ENCODE data around the gene TNFRSF4.
"Not testable (repeated sequence)": the region's sequence is repeated elsewhere in the genome, so short reads cannot be mapped to it uniquely, and the experiment has no call there.

The TNFRSF4 gene

DNA sequence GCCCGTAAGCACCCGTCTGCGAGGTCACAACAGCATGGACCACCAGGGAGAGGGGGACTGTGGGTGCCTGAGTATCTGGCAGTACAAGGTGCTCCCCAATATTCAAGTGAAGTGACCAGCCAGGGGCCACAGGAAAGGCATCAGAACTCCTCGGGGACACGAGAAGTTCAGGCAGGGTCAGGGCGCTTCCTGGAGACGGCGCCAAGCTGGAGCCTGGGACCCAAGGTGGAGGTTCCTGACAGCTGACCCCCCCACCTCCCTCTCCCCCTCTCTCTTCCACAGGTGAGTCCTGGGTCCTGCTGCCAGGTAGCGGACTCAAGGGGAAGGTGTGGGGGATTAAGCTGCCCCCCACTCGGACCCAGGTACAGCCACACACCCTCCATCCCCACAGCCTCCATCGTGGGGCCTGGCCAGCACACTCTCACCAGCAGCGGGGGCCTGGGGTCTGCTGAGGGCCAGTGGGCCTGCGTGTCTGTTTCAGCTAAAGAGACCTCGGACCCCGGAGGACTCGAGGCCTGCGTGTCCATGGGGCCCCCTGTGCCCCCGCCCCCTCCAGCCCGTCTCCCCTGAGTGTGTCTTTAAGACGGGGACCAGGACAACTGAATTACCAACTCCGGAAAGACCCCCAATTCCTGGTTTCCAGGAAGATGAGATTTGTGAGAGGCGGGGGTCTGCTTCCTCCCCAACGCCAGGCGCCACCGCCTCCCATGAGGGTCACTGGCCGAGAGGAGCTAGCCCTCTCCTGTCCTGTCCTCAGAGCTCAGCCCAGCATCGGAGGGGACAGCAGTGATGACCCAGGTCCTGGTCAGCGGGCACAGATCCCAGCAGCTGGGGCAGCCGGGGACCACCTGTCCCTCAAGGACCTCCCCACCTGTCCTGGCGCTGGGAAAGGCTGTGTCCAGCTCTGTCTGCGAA, 13.7 kb downstream of the TNFRSF4 start:
- DNase-seq = no peak

DNA sequence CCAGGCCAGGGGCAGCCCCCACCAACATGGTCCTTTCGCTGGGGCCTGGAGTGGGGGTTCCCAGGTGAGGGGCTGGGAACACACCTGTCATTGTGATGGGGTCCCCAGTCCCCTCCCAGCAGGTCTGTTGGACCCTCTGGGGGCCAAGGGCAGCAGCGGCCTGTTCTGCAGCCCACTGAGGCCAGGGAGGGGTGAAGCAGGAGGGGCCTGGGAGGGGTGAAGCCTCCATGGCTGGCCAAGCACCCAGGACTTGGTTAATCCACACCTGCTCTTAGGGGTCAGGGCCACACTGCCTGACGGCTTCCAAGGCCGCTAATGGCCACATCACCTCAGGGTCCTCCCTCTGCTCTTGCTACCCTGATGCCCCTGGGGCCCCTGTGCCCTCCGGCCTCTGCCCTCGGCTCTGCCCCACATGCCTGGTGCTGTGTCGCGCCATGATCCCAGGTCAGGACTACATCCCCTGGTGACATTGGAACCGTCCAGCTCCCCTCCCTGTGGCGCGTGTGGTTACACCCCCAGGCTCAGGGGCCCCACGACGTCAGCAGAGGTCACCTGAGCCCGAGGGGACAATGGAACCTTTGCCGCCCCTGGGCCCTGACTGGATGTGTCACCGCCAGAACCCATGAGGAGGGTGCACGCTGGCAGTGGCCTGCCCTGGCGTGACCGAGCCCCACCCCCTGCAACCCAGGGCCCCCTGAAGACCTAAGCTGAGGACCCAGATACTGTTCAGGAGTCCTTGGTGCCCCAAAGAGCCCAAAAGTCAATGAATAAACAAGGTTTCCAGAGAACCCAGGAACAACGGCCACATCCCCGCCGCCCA, 14.6 kb downstream of the TNFRSF4 start:
- no peak for DNase-seq

DNA sequence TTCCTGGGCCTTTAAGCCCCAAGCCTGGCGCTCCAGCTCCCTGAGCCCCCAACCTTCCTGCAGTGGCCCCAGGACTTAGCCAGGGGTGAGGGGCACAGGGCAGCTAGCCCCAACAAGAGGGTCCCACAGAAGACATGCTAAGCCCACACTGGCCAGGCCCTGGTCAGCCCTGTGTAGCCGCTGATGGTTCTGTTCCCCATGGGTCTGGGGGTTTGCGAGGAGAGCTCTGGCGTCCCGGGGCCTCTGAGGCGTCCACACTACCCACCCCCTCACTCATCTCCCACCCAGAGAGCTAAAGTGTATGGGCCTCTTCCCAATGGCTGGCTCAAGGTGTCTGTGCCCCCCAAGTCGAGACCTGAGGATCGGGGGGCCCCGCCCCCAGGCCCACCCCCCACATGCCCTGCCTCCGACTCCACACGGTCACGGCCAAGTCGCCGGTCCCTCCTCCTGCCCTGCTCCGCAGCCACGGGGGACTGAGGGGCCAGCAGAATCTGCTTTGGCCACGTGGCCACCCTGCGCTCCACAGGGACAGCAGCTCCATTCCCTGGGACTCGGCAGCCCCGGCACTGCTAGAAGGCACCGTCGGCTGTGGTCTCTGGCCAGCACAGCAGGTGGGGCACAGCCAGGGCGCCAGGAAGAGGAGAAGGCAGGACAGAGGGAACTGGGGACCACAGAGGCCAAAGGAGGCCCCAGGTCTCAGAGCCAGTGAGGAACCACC, 15.4 kb downstream of the TNFRSF4 start:
- no peak for DNase-seq

DNA sequence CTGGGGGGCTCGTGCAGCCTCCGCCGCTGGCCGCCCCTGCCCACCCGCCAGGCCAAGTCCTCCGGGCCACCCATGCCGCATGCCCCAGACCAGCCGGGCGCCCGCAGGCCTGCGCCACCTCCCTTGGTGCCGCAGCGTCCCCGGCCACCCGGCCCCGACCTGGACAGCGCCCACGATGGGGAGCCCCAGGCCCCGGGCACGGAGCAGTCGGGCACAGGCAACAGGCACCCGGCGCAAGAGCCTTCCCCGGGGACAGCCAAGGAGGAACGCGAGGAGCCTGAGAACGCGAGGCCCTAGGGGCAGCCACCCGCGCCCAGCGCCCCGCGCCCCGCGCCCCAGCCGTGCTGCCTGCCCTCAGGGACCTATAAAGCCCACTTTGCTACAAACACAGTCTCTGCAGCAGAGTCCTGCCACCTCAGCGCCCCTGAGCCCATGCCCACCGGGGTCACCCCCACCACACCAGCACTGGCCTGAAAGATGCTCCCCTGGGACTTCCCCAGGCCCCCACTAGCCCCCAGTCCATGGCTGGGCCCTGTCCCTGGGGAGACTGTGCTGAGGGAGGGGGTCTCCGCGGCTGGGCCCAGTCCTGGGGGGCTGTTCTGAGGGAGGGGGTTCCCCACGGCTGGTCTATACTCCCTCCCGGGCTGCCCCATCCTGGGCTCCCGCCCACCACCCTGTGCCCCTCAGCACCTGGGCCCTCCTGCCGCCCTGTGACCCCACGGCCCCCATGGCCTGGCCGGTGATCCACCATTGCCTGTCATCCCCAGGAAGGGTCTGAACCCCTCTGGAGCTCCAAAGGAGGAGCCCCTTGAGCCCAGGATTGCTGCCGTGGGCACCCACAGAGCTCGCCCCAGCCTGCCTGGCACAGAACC, 16.2 kb downstream of the TNFRSF4 start:
- DNase-seq = no peak

DNA sequence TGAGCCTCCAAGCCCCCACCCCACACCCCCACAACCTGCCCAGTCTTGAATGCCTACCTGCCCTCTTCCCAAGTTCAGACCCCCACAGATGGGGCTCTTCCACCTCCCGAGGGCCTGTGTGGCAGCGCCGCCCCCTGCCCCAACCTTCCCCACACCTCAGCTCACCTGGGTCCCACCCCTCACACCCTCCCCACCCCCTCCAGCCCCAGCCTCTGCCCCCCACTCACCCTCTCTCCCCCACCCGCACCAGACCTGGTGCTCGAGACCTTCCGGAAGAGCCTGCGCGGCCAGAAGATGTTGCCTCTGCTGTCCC, 16.8 kb downstream of the TNFRSF4 start:
- no peak for DNase-seq

DNA sequence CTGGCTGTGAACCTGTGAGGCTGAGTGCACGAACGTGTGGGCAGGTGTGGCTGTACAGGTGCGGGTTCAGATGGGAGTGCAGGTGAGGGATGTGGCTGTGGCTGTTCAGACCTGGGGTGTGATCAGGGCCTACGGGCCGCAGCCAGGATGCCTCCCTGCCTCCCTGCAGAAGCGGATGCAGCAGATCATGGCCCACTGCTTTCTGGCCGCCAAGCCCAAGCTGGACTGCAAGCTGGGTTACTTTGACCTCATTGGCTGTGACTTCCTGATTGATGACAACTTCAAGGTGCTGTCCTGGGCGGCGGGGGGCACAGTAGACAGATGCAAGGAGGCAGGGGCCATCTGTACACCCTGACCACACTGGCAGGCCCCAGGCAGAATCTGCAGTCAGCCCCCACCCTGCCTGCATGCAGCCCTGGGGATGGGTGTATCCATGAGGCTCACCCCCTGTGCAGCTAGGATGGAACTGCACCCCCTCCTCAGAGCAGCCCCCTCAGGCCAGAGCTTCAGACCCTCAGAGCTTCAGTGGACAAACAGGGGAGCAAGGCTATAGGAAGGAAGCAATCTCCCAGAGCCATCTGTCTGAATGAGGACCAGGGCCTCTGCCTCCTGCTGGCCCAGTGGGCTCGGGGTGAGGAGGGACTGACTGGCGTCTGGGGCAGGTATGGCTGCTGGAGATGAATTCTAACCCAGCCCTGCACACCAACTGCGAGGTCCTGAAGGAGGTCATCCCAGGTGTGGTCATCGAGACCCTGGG, 17.3 kb downstream of the TNFRSF4 start:
- no peak for DNase-seq

DNA sequence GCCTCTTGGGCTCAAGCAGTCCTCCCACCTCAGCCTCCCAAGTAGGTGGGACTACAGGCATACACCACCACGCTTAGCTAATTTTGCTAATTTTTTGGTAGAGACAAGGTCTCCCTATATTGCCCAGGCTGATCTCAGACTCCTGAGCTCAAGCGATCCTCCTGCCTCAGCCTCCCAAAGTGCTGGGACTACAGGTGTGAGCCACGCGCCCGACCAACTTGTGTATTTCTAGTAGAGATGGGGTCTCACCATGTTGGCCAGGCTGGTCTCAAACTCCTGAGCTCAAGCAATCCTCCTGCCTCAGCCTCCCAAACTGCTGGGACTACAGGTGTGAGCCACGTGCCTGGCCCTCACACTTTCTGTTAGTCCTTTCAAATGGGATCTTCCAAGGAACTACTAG, 18.2 kb downstream of the TNFRSF4 start:
- DNase-seq = not testable (repeated sequence)

DNA sequence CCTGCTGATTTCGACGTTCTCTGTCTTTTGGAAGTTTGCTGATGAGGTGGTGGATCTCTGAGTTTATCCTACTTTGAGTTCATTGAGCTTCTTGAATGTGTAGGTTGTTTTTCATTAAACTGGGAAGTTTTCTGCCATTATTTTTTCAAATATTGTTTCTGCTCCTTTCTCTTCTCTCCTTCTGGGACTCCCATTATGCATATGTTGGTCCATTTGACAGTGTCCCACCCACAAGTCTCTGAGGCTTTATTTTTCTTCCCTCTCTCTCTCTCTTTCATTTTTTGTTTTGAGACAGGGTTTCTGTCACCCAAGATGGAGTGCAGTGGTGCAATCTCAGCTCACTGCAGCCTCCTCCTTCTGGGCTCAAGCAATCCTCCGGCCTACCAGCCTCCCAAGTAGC, 19.2 kb downstream of the TNFRSF4 start:
- no peak for DNase-seq

DNA sequence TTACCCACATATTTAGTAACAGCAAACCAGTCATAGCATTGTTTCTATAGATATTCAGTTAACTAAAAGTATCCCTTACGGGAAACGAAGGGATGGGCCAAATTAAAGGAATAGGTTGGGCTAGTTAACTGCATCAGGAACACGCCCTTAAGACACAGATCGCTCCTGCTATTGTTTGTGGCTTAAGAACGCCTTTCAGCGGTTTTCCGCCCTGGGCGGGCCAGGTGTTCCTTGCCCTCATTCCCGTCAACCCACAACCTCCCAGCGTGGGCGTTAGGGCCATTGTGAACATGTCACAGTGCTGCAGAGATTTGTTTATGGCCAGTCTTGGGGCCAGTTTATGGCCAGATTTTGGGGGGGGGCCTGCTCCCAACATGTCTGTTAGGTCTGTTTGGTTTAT, 22.2 kb downstream of the TNFRSF4 start:
- no peak for DNase-seq

DNA sequence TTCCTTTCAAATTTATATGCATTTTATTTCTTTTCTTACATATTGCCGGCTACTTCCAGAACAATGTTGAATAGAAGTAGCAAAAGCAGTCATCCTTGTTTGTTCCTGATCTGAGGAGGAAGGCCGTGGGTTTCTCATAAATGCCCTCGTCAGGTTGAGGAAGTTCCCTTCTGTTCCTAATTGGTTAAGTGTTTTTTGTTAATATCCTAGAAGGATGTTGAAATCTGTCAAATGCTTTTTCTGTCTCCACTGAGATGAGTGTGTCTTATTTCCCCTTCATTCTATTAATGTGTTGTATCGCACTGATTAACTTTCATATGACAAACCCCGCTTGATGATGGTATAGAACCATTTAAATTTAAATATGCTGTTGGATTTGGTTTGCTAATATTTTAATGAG, 24.8 kb downstream of the TNFRSF4 start:
- no peak for DNase-seq

DNA sequence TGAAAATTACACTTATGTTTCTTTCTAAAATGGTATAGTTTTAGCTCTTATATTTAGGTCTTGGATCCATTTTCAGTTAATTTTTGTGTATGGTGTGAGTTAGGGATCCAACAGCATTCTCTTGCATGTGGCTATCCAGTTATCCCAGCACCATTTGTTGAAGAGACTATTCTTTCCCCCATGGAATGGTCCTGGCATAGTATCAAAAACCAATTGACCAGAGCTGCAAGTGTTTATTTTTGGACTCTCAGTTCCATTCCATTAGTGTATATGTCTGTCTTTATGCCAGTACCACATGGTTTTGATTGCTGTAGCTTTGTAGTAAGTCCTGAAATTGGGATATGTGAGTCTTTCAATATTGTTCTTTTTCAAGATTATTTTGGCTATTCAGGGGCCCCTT, 26.0 kb downstream of the TNFRSF4 start:
- DNase-seq = no peak

DNA sequence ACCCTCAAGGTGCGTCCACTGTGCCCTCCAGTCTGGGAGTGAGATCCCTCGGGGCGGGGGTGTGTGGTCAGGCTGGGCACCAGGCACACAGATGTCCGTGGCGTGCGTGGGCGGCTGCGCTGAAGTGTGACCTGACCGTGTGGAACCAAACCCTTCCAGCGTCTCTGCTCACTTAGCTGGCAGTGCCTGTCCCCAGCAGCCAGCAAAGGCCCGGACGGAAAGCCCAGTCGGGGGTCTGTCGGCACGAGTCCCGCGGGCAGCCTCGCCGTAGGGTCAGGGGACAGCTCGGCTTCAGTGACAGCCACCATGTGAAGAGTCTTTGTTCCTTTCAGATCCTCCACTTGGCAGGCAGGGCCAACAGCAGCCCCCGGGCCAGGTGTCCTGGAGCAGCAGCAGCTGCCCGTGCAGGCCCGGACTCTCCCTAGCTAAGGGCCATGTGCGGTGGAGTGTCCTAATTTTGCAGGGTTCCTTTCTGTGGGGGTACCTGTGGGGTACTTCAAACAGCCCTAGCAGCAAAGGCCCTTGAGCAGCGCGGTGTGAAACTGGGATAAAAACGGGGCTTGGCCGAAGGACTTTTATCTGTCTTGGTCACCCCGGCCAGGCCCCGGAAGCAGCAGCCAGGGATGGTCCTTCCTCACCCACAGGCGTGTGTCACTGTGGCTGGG, 28.7 kb downstream of the TNFRSF4 start:
- no peak for DNase-seq

DNA sequence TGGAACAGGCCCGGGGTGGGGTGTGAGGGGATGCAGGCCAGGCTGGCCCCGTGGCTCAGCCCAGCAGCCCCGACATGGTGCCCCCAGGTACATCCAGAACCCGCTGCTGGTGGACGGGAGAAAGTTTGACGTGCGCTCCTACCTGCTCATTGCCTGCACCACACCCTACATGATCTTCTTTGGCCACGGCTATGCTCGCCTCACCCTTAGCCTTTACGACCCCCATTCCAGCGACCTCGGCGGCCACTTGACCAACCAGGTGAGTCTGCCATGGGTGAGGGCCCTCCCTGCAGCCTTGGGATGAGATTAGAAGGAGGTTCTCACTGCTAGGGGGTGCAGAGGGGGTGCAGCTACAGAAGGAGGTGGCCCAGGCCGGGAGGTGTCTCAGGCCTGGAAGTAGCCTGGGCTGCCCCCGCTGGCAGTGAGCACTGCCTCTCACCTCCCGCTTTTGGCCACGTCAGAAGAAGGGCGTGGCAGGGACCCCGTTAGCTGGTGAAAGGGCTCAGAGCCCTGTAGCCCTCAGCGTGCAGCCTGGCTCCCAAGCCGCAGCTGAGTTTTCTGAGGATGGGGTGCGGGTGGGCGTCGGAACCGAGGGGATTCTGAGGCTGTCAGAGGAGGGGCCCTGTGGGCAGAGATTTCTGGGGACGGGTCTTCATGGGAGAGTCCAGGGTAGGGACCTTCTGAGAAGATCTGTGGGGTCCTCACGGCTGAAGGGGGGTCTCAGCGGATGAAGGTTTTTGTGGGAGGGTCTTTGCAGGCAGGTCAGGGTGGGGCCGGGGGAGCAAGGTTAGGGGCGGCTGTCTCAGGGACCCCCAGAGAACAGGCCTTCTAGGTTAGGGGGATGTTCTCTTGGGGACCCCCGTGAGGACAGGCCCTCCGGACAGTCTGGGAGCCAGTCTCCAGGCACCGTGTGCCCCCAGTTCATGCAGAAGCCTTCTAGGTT, 29.8 kb downstream of the TNFRSF4 start:
- DNase-seq = no peak

DNA sequence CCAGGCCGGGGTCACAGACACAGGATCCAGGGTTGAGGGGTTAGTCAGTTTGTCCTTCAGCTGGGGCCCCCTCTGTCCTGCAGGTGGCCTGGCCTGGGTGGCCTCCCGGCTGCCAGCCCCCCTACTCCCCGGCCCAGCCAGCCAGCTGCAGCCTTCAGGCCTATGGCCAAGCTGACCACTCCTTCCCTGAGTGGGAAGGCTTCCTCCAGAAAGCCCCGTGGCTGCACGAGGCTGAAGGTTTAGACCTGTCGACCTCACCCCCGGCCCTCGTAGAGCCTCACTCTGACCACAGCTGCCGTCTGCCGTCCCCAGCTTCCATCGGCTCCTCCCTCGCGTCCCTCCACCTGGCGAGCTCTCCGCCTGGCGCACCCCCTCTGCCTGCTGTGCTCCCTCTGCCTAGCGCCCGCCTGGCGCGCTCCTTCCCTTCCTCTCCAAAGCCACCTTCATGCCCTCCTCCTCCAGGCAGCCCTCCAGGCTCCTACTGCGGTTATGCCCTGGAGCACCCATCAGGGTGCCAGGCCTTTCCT, 30.7 kb downstream of the TNFRSF4 start:
- DNase-seq = no peak

DNA sequence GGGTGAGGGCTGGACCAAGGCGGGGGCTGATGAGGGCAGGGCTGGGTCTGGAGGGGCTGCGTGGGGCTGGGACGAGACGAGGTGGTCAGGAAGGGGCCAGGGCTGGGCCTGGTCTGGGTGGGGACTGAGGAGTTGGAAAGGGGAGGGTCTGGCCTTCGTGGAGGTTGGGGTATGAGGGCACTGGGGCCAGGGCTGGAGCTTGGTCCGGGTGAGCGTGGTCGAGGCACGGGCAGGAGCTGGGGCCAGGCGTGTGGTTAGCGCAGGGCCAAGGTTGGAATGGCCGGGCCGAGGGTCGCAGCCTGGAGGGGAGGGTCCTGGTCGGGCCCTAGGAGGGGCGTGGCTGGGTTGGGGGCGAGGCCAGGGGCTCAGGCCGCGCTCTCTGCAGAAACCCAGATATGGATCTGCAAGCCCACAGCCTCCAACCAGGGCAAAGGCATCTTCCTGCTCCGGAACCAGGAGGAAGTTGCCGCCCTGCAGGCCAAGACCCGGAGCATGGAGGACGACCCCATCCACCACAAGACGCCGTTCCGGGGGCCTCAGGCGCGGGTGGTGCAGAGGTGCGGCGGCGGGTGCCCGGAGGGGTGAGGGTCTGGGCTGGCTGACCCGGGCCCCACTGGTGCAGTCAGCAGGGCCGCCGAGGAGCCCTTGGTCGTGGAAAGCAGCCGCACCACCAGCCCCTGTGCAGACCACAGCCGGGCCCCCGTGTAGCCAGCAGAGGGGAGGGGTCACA, 31.3 kb downstream of the TNFRSF4 start:
- DNase-seq = no peak

DNA sequence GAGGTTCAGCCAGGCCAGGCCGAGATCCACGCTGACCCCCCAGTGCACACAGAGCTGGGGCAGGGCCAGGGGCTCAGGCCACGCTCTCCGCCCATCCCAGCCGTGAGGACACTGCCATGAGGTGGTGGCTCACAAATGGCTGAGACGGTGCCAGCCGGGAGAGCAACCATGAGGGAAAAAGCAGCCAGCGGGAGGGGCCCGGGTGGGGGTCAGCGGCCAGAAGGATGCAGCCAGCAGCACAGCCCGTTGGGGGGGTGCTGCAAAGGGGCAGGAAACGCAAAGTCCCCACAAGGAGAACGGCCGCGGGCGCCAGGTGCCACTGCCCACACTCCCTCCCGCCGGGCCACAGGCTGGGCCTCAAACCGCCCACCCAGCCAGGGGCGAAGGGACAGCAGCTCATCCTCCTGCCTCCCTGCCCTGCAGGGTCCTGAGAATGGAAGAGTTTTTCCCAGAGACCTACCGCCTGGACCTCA, 32.0 kb downstream of the TNFRSF4 start:
- DNase-seq = no peak

DNA sequence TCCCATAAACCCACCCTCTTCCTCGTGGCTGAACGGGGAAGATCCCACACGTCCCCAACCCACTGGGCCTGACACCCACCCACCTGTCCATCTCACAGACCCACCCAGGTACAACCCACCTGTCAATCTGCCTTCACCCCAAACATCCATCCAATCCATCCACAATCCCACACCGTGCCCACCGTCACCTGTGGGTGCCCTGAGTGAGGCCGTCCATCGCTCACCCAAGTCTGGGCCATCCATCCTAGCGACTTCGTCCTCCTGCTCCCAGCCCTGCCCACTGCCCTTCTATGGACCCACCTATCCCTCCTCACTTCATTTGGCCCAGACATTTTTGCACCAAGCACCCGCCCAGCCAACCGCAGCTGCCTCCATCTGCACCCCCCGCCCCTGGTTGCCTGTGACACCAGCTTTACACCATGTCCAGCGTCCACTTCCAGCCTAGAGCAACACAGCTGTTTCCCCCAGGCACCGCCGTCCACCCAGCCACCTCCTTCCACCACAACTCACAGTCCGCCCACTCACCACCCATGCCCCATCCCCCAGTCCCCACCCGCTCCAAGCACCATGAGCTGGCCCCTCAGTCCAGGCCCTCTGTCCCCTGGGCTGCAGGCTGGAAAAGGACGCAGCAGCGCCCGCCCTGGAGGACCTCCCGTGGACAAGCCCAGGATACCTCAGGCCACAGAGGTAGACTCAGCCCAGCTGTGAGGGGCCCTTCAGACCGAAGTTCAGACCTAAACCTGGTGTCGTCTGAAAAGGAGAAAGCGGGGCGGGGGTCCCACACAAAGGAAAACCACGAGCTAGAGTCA, 32.6 kb downstream of the TNFRSF4 start:
- no peak for DNase-seq

Data from GOT3 (cell line).